ENCODE measurements around the gene POU3F3. TPM values are rescaled to one million over a fixed set of nuclear protein-coding genes. Genes with fewer than 3 reads are reported as not detected.

POU3F3 gene
- total RNA-seq, 1 donor from 2014 or later = 2.1 TPM

- TF ChIP-seq CTCF (conservative IDR thresholded peaks at IDR 0.05) = no peak
- DNase-seq (ENCODE audit: extremely low spot score, unreplicated experiment) = no peak
- Mint-ChIP-seq H3K4me1 (ENCODE audit: unreplicated experiment) (no peaks in the 10 kb centered on the region), H3K36me3 (no peaks in the 10 kb centered on the region), H3K27ac (no peak overlapping the region), H3K27me3 (peaks cover 60% of the 10 kb centered on the region), H3K4me3 (no peak overlapping the region), H3K9me3 (no peaks in the 10 kb centered on the region)
These were observed 17.6 kb upstream of the POU3F3 start for GRCh38 chr2:104836265-104836664.

GRCh38 chr2:104836841-104837240 lies 17.1 kb upstream of the POU3F3 start:
- Mint-ChIP-seq H3K9me3 (no peaks in the 10 kb centered on the region), H3K27ac (no peak overlapping the region), H3K36me3 (no peaks in the 10 kb centered on the region), H3K27me3 (peaks cover 60% of the 10 kb centered on the region), H3K4me3 (no peak overlapping the region), H3K4me1 (ENCODE audit: unreplicated experiment) (no peaks in the 10 kb centered on the region)
- DNase-seq (ENCODE audit: extremely low spot score, unreplicated experiment) = no peak
- no peak for TF ChIP-seq CTCF (conservative IDR thresholded peaks at IDR 0.05)

- Mint-ChIP-seq H3K27ac (no peak overlapping the region), H3K4me1 (ENCODE audit: unreplicated experiment) (peaks cover 6% of the 10 kb centered on the region), H3K36me3 (no peaks in the 10 kb centered on the region), H3K4me3 (no peak overlapping the region), H3K27me3 (peaks cover 71% of the 10 kb centered on the region), H3K9me3 (no peaks in the 10 kb centered on the region)
- no peak for TF ChIP-seq CTCF (conservative IDR thresholded peaks at IDR 0.05)
- DNase-seq (ENCODE audit: extremely low spot score, unreplicated experiment) = no peak
These were observed 13.8 kb upstream of the POU3F3 start for GRCh38 chr2:104840156-104840555.

- no peaks in the 10 kb centered on the region for H3K9me3 Mint-ChIP-seq
- no peak overlapping the region for H3K27ac Mint-ChIP-seq
These were observed 12.9 kb upstream of the POU3F3 start for GRCh38 chr2:104840893-104841585.

GRCh38 chr2:104841744-104842143 lies 12.2 kb upstream of the POU3F3 start:
- no peaks in the 10 kb centered on the region for H3K9me3 Mint-ChIP-seq
- peaks cover 79% of the 10 kb centered on the region for H3K27me3 Mint-ChIP-seq
- no peak overlapping the region for H3K27ac Mint-ChIP-seq
- no peak for TF ChIP-seq CTCF (conservative IDR thresholded peaks at IDR 0.05)
- no peak for DNase-seq (ENCODE audit: extremely low spot score, unreplicated experiment)
- H3K36me3 Mint-ChIP-seq = no peaks in the 10 kb centered on the region
- peak overlapping the region; percentile 72 for H3K4me3 Mint-ChIP-seq
- H3K4me1 Mint-ChIP-seq (ENCODE audit: unreplicated experiment) = peaks cover 10% of the 10 kb centered on the region

More at GRCh38 chr2:104840893-104841585, 12.9 kb upstream of the POU3F3 start:
- Mint-ChIP-seq H3K27me3 (peaks cover 77% of the 10 kb centered on the region), H3K36me3 (no peaks in the 10 kb centered on the region), H3K4me3 (no peak overlapping the region), H3K4me1 (ENCODE audit: unreplicated experiment) (peaks cover 10% of the 10 kb centered on the region)
- DNase-seq (ENCODE audit: extremely low spot score, unreplicated experiment) = no peak
- no peak for TF ChIP-seq CTCF (conservative IDR thresholded peaks at IDR 0.05)

All from type B pancreatic cell (in vitro differentiated cells).